Glomerular visceral epithelial cell (primary cell): ENCODE results near the gene KRTAP5-5.

ENCODE experiments used
- DNase-seq: peaks from one replicate; pipeline ENCODE4 v3.0.0-alpha.2; 2016; ENCODE audit errors: extremely low spot score

The KRTAP5-5 gene

DNA sequence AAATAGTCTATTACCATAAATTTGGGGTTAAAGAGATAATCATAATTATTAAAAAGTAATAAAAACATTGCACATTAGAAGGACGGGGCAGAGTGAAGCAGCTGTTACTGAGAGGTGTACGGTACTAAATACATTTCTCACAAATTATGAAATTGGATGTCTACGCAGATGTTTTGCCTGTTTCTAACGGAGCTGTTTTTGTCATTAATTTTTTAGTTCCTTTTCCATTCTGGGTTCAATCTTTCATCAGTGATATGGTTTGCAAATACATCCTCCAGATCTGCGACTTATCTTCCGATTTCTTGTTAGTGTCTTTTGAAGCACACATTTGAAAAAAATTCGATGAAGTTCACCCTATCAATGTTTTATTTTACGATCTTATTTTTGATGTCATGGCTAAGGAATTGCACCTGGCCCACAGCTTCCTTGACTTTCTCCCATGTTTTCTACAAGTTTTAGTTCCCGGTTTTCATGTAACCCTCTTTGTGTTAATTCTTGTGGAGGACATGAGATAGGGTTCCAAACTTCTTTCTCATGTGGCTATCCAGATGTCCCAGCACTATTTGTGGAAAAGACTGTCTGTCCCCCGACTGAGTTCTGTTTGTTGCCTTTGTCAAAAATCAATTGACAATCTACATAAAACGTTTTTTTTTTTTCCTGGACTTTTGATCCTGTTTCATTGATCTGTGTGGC lies 46.1 kb downstream of the KRTAP5-5 start:
- no peak for DNase-seq

DNA sequence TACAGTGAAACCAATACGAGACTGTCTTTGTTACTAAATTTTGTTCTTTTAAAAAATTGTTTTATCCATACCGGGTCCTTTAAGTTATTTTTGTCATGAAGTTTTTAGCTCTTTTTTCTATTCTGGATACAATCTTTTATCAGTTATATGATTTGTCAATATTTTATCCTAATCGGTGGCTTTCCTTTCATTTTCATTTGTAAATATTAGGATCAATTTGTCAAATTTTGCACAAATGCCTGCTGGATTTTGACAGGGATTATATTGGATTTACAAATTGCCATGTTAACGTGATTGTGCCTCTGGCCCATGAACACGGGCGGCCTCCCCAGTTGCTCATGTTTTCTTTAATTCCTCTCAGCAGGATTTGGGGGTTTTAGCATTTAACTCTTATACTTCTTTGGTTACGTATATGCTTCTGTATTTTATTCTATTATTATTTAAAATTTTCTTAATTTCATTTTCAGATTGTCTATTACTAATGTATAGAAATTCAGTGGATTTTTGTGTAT lies 46.7 kb downstream of the KRTAP5-5 start:
- DNase-seq, result no peak

DNA sequence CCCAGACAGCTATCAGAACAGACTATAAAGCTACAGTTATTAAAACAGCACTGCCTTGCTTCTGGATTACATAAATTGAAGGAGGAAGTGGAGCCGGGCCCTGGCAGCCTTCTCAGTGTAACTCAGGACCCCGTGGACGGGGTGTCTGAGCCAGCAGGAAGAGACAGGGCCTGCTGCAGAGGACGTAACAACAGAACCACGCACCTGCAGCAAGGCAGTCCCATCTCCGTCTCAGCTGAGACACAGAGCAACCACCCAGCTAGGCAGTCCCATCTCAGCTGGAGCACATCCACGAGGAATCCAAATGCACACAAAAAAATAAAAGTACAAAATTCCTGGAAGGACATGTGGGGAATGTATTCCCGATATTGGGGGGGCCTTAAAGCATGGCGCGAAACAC lies 50.3 kb downstream of the KRTAP5-5 start:
- no peak for DNase-seq
